CD14-positive monocyte (primary cell): Measurements from ENCODE around the gene SPIB. TPM values are rescaled to one million over a fixed set of nuclear protein-coding genes. Genes with fewer than 3 reads are reported as not detected.

Experiments
- DNase-seq, 3 donors: peaks; one replicate each; pipeline ENCODE4 v3.0.0-alpha.2; 2011 to 2022
- H2AFZ ChIP-seq: 2 replicates; pipeline ENCODE4 v1.6.0; 2012; ENCODE audit warnings: mild to moderate bottlenecking, low read depth, low read length, inconsistent platforms; ENCODE audit not compliant: insufficient read depth, poor library complexity, severe bottlenecking
- H3K27ac ChIP-seq, 2 donors: 1 replicate in 1 of 2; 2 replicates in 1 of 2; pipeline ENCODE4 v1.5.1; 2012 to 2013; ENCODE audit warnings: low read length in 2 of 2, control low read depth in 1 of 2, inconsistent platforms in 1 of 2, low read depth in 1 of 2, mild to moderate bottlenecking in 1 of 2
- H3K27me3 ChIP-seq, 2 donors: one replicate each; pipeline versions ENCODE4 v1.6.0 to v1.6.1; 2011 to 2013; ENCODE audit warnings: low read length in 2 of 2; ENCODE audit not compliant: control insufficient read depth in 2 of 2, insufficient read depth in 2 of 2
- H3K36me3 ChIP-seq, 2 donors: replicated peaks in 1 of 2; 1 replicate in 1 of 2; 2 replicates in 1 of 2; pipeline versions ENCODE4 v1.5.1 to v1.6.1; 2012 to 2013; ENCODE audit warnings: low read length in 2 of 2, control low read depth in 1 of 2, inconsistent platforms in 1 of 2, mild to moderate bottlenecking in 1 of 2; ENCODE audit not compliant: insufficient read depth in 2 of 2, control insufficient read depth in 1 of 2
- H3K4me1 ChIP-seq, 2 donors: 1 replicate in 1 of 2; 2 replicates in 1 of 2; pipeline versions ENCODE4 v1.5.1 to v1.6.1; 2012 to 2013; ENCODE audit warnings: low read length in 2 of 2, control low read depth in 1 of 2, inconsistent platforms in 1 of 2, mild to moderate bottlenecking in 1 of 2, moderate library complexity in 1 of 2; ENCODE audit not compliant: insufficient read depth in 2 of 2, control insufficient read depth in 1 of 2
- H3K4me2 ChIP-seq: replicated peaks from 2 replicates; pipeline ENCODE3; 2012; ENCODE audit warnings: low read length, moderate library complexity, mild to moderate bottlenecking; ENCODE audit not compliant: poor library complexity, severe bottlenecking; ENCODE audit errors: extremely low read depth
- H3K4me3 ChIP-seq, 3 experiments: fragments of 200-600 bp in 1 of 3; sonication (generic) in 1 of 3; replicated peaks in 1 of 3; 1 replicate in 2 of 3; 2 replicates in 1 of 3; pipeline ENCODE4 v1.5.1; 2011 to 2013; ENCODE audit warnings: low read length in 3 of 3, mild to moderate bottlenecking in 3 of 3, control low read depth in 2 of 3, low read depth in 2 of 3, inconsistent platforms in 1 of 3, moderate library complexity in 1 of 3
- H3K79me2 ChIP-seq: 2 replicates; pipeline ENCODE4 v1.6.0; 2012; ENCODE audit warnings: mild to moderate bottlenecking, control low read depth, inconsistent platforms, low read length, moderate library complexity; ENCODE audit not compliant: insufficient read depth
- H3K9ac ChIP-seq: 2 replicates; pipeline ENCODE4 v1.6.0; 2017; ENCODE audit warnings: low read length, mild to moderate bottlenecking; ENCODE audit not compliant: insufficient read depth, poor library complexity, severe bottlenecking
- H3K9me3 ChIP-seq, 2 donors: replicated peaks in 1 of 2; 1 replicate in 1 of 2; 2 replicates in 1 of 2; pipeline versions ENCODE4 v1.5.1 to v1.6.1; 2012 to 2013; ENCODE audit warnings: low read length in 2 of 2, control low read depth in 1 of 2; ENCODE audit not compliant: control insufficient read depth in 1 of 2, insufficient read depth in 1 of 2
- H4K20me1 ChIP-seq: 2 replicates; pipeline ENCODE4 v1.6.0; 2012; ENCODE audit warnings: mild to moderate bottlenecking, low read length, control low read depth, moderate library complexity; ENCODE audit not compliant: insufficient read depth
- H3K27ac Mint-ChIP-seq, 7 donors: one replicate each; pipeline ENCODE4 v1.8.0; 2020; ENCODE audit warnings: mild to moderate bottlenecking in 7 of 7, mixed read lengths in 7 of 7, moderate library complexity in 6 of 7, inconsistent platforms in 2 of 7
- H3K27me3 Mint-ChIP-seq, 3 donors: one replicate each; pipeline ENCODE4 v1.8.0; 2021 to 2022; ENCODE audit warnings: low read depth in 3 of 3, mild to moderate bottlenecking in 3 of 3, mixed read lengths in 3 of 3, moderate library complexity in 3 of 3, inconsistent platforms in 1 of 3
- H3K36me3 Mint-ChIP-seq, 2 donors: one replicate each; pipeline ENCODE4 v1.8.0; 2020; ENCODE audit warnings: mixed read lengths in 2 of 2, inconsistent platforms in 1 of 2, mild to moderate bottlenecking in 1 of 2
- H3K4me1 Mint-ChIP-seq: one replicate; pipeline ENCODE4 v1.8.0; 2020; ENCODE audit warnings: mild to moderate bottlenecking, mixed read lengths
- H3K4me3 Mint-ChIP-seq, 2 donors: one replicate each; pipeline ENCODE4 v1.8.0; 2020; ENCODE audit warnings: mild to moderate bottlenecking in 2 of 2, mixed read lengths in 2 of 2, moderate library complexity in 1 of 2
- H3K9me3 Mint-ChIP-seq, 7 donors: one replicate each; pipeline ENCODE4 v1.8.0; 2020 to 2022; ENCODE audit warnings: mixed read lengths in 7 of 7, mild to moderate bottlenecking in 6 of 7, moderate library complexity in 6 of 7, inconsistent platforms in 2 of 7
- WGBS: methylation state at CpG from one replicate; pipeline ENCODE4 v1.1.5; 2013; ENCODE audit warnings: missing lambda C conversion rate; ENCODE audit not compliant: insufficient coverage; 5-methylcytosine and 5-hydroxymethylcytosine counted together
- intact Hi-C, 2 donors: fragments of 100-400 bp; cut with micrococcal nuclease; formaldehyde crosslinking; loops; one replicate each; pipeline versions ENCODE4 v1.15.0 to v1.15.1; 2023
- polyA plus RNA-seq, 3 donors: library from polyadenylated mRNA; depleted of rRNA in 1 of 3; unstranded in 2 of 3; stranded (reverse) in 1 of 3; fragments of 300-500 nt in 2 of 3; fragments of >200 nt in 1 of 3; fragmentation: Illumina TruSeq in 2 of 3; gene quantifications; 1 replicate in 2 of 3; 2 replicates in 1 of 3; pipeline ENCODE4 v1.2.3, GENCODE V29; 2012 to 2021
- TF ChIP-seq, protein P1 (sequence below): fragments of 200-600 bp; IDR thresholded peaks from one replicate; pipeline ENCODE4 v1.8.0; 2022; ENCODE audit warnings: antibody characterized with exemption, mild to moderate bottlenecking

Gene SPIB
- polyA plus RNA-seq, 3 donors, result 0.16 to 2.3 (median 0.34) TPM

GRCh38 chr19:50435221-50435620 lies 16.5 kb downstream of the SPIB start:
- Histone ChIP-seq H3K4me1 (peaks cover 15 to 17% of the 10 kb centered on the region in 2 donors), H3K9me3 (no peaks in the 10 kb centered on the region), H3K27me3 (peaks cover 0 to 10% of the 10 kb centered on the region in 2 donors), H4K20me1 (no peaks in the 10 kb centered on the region), H3K4me2 (no peak overlapping the region), H3K79me2 (no peaks in the 10 kb centered on the region), H2AFZ (no peak overlapping the region), H3K4me3 (no peak overlapping the region), H3K36me3 (no peaks in the 10 kb centered on the region), H3K27ac (no peak overlapping the region), H3K9ac (no peak overlapping the region)
- Mint-ChIP-seq H3K4me1 (peaks cover 18% of the 10 kb centered on the region), H3K4me3 (no peak overlapping the region), H3K27ac (no peak overlapping the region), H3K27me3 (peaks cover 20 to 40% (median 32%) of the 10 kb centered on the region in 3 donors), H3K9me3 (no peaks in the 10 kb centered on the region), H3K36me3 (no peaks in the 10 kb centered on the region)
- 88% methylated on average over 14 of the region's 17 CpGs for WGBS
- intact Hi-C loops, result no loop called here
- TF ChIP-seq, protein P1, sequence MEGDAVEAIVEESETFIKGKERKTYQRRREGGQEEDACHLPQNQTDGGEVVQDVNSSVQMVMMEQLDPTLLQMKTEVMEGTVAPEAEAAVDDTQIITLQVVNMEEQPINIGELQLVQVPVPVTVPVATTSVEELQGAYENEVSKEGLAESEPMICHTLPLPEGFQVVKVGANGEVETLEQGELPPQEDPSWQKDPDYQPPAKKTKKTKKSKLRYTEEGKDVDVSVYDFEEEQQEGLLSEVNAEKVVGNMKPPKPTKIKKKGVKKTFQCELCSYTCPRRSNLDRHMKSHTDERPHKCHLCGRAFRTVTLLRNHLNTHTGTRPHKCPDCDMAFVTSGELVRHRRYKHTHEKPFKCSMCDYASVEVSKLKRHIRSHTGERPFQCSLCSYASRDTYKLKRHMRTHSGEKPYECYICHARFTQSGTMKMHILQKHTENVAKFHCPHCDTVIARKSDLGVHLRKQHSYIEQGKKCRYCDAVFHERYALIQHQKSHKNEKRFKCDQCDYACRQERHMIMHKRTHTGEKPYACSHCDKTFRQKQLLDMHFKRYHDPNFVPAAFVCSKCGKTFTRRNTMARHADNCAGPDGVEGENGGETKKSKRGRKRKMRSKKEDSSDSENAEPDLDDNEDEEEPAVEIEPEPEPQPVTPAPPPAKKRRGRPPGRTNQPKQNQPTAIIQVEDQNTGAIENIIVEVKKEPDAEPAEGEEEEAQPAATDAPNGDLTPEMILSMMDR, result no peak
- DNase-seq, result no peak

- H3K4me1 ChIP-seq, result peaks cover 14 to 15% of the 10 kb centered on the region in 2 donors
- no peak overlapping the region for H3K4me2 ChIP-seq
These were observed 16.9 kb downstream of the SPIB start for GRCh38 chr19:50435627-50436026.

More at GRCh38 chr19:50435627-50436026, 16.9 kb downstream of the SPIB start:
- DNase-seq, result no peak
- Histone ChIP-seq H3K9me3 (no peaks in the 10 kb centered on the region), H3K79me2 (no peaks in the 10 kb centered on the region), H3K27ac (no peak overlapping the region), H3K4me3 (no peak overlapping the region), H2AFZ (no peak overlapping the region), H4K20me1 (no peaks in the 10 kb centered on the region), H3K9ac (no peak overlapping the region), H3K36me3 (no peaks in the 10 kb centered on the region), H3K27me3 (peaks cover 0 to 10% of the 10 kb centered on the region in 2 donors)
- WGBS, result 80% methylated on average over 1 of the region's 12 CpGs
- Mint-ChIP-seq H3K4me3 (no peak overlapping the region), H3K27ac (no peak overlapping the region), H3K27me3 (peaks cover 20 to 38% (median 28%) of the 10 kb centered on the region in 3 donors), H3K9me3 (no peaks in the 10 kb centered on the region), H3K4me1 (peaks cover 16% of the 10 kb centered on the region), H3K36me3 (no peaks in the 10 kb centered on the region)
- intact Hi-C loops, result no loop called here
- TF ChIP-seq, protein P1, result no peak
